ENCODE data around the gene DYDC1.

The DYDC1 gene

GRCh38 chr10:80356563-80356988 is at the start of gene DYDC1, which contains the start of gene DYDC2:
Gene DYDC1 (minus strand): TSS chr10:80356755. CDS start chr10:80352601, 4,154 bp downstream.
Gene DYDC2 (plus strand): TSS chr10:80356781. CDS start chr10:80362444, 5,663 bp downstream.
- TF ChIP-seq CTCF (IDR thresholded peaks at IDR 0.05; ENCODE audit: control insufficient read depth, extremely low read depth, insufficient read depth): no peak
- no peak for DNase-seq (ENCODE audit: low read depth)
- no peak within 1 kb of the TSS for H3K4me3 ChIP-seq (ENCODE audit: low read depth, low read length)

GRCh38 chr10:80406204-80406603 is 49.6 kb upstream of the DYDC1 start:
- no peak for TF ChIP-seq CTCF (IDR thresholded peaks at IDR 0.05; ENCODE audit: control insufficient read depth, extremely low read depth, insufficient read depth)
- DNase-seq (ENCODE audit: low read depth): no peak

GRCh38 chr10:80405626-80406025 is 49.1 kb upstream of the DYDC1 start:
- no peak for DNase-seq (ENCODE audit: low read depth)

More at GRCh38 chr10:80406204-80406603, 49.6 kb upstream of the DYDC1 start:
- no peak overlapping the region for H3K4me3 ChIP-seq (ENCODE audit: low read depth, low read length)

GRCh38 chr10:80405035-80405434 is 48.5 kb upstream of the DYDC1 start:
- no peak overlapping the region for H3K4me3 ChIP-seq (ENCODE audit: low read depth, low read length)
- TF ChIP-seq CTCF (IDR thresholded peaks at IDR 0.05; ENCODE audit: control insufficient read depth, extremely low read depth, insufficient read depth): no peak
- DNase-seq (ENCODE audit: low read depth): no peak

More at GRCh38 chr10:80405626-80406025, 49.1 kb upstream of the DYDC1 start:
- no peak overlapping the region for H3K4me3 ChIP-seq (ENCODE audit: low read depth, low read length)
- TF ChIP-seq CTCF (IDR thresholded peaks at IDR 0.05; ENCODE audit: control insufficient read depth, extremely low read depth, insufficient read depth): no peak

- TF ChIP-seq CTCF (IDR thresholded peaks at IDR 0.05; ENCODE audit: control insufficient read depth, extremely low read depth, insufficient read depth): no peak
- DNase-seq (ENCODE audit: low read depth): no peak
- H3K4me3 ChIP-seq (ENCODE audit: low read depth, low read length): no peak overlapping the region
Observed at GRCh38 chr10:80400136-80400804, 43.7 kb upstream of the DYDC1 start.

- no peak for TF ChIP-seq CTCF (IDR thresholded peaks at IDR 0.05; ENCODE audit: control insufficient read depth, extremely low read depth, insufficient read depth)
- no peak overlapping the region for H3K4me3 ChIP-seq (ENCODE audit: low read depth, low read length)
- DNase-seq (ENCODE audit: low read depth): no peak
Observed at GRCh38 chr10:80397014-80397413, 40.5 kb upstream of the DYDC1 start.

Measured in LNCaP clone FGC (cell line).